HG03060 (cell line): ENCODE data around the gene IL20RA.
"Not testable (repeated sequence)": the region's sequence is repeated elsewhere in the genome, so short reads cannot be mapped to it uniquely, and the experiment has no call there.

Experiments used
- ATAC-seq: cut with Tn5 transposase; IDR thresholded peaks from one replicate; pipeline ENCODE4 v1.9.1; 2021; ENCODE audit warnings: low read depth, moderate number of reproducible peaks; ENCODE audit not compliant: unreplicated experiment

The IL20RA gene

GRCh38 chr6:137044366-137045221 lies at the start of gene IL20RA:
Gene IL20RA, minus strand, starts transcription at chr6:137044965. Its CDS starts 237 bp downstream, at chr6:137044728.
- ATAC-seq = no peak

GRCh38 chr6:137093183-137094069 lies 48.7 kb upstream of the IL20RA start:
- ATAC-seq = no peak

- no peak for ATAC-seq
Observed at GRCh38 chr6:137092018-137092417, 47.3 kb upstream of the IL20RA start.

- ATAC-seq = no peak
Observed at GRCh38 chr6:137089305-137089704, 44.5 kb upstream of the IL20RA start.

GRCh38 chr6:137087902-137088301 lies 43.1 kb upstream of the IL20RA start:
- no peak for ATAC-seq

- no peak for ATAC-seq
Observed at GRCh38 chr6:137086031-137086430, 41.3 kb upstream of the IL20RA start.

GRCh38 chr6:137084865-137085617 lies 40.3 kb upstream of the IL20RA start:
- ATAC-seq = no peak

- no peak for ATAC-seq
Observed at GRCh38 chr6:137084090-137084489, 39.3 kb upstream of the IL20RA start.

GRCh38 chr6:137081997-137082396 lies 37.2 kb upstream of the IL20RA start:
- ATAC-seq = no peak

GRCh38 chr6:137080711-137081110 lies 35.9 kb upstream of the IL20RA start:
- no peak for ATAC-seq

- ATAC-seq = no peak
Observed at GRCh38 chr6:137076277-137077068, 31.7 kb upstream of the IL20RA start.

- ATAC-seq = not testable (repeated sequence)
Observed at GRCh38 chr6:137075790-137076189, 31.0 kb upstream of the IL20RA start.

GRCh38 chr6:137070303-137070702 lies 25.5 kb upstream of the IL20RA start:
- ATAC-seq = no peak

- ATAC-seq = no peak
Observed at GRCh38 chr6:137067399-137067798, 22.6 kb upstream of the IL20RA start.

GRCh38 chr6:137058037-137058436 lies 13.3 kb upstream of the IL20RA start:
- no peak for ATAC-seq

GRCh38 chr6:137056121-137056880 lies 11.5 kb upstream of the IL20RA start:
- no peak for ATAC-seq

GRCh38 chr6:137051790-137052472 lies 7.2 kb upstream of the IL20RA start:
- no peak for ATAC-seq

- ATAC-seq = no peak
Observed at GRCh38 chr6:137049095-137049494, 4.3 kb upstream of the IL20RA start.
